Body of pancreas (tissue), 4 donors: Measurements from ENCODE around the gene GABRG3. TPM values are rescaled to one million over a fixed set of nuclear protein-coding genes. Genes with fewer than 3 reads are reported as not detected.

Source experiments
- ATAC-seq: fragments of 150-250 bp; one replicate; pipeline ENCODE4 v1.9.1; 2016
- DNase-seq, 4 donors: peaks; one replicate each; pipeline ENCODE4 v3.0.0-alpha.2; 2019
- H3K27ac ChIP-seq, 4 donors: fragments of 200-600 bp; sonication (generic); 1 replicate in 3 of 4; 2 replicates in 1 of 4; pipeline versions ENCODE4 v1.5.1 to v1.6.1; 2016 to 2019; ENCODE audit warnings: mild to moderate bottlenecking in 1 of 4, mixed read lengths in 1 of 4, moderate library complexity in 1 of 4
- H3K27me3 ChIP-seq, 2 donors: fragments of 200-600 bp; sonication (generic); one replicate each; pipeline ENCODE4 v1.6.0; 2016; ENCODE audit warnings: mild to moderate bottlenecking in 1 of 2
- H3K36me3 ChIP-seq, 2 donors: fragments of 200-600 bp; sonication (generic); replicated peaks in 1 of 2; 2 replicates each; pipeline ENCODE4 v1.5.1; 2016; ENCODE audit warnings: low read depth in 2 of 2; ENCODE audit not compliant: insufficient read depth in 1 of 2
- H3K4me1 ChIP-seq: fragments of 200-600 bp; sonication (generic); one replicate; pipeline ENCODE4 v1.6.0; 2016
- H3K4me3 ChIP-seq, 2 donors: fragments of 200-600 bp; sonication (generic); 1 replicate in 1 of 2; 2 replicates in 1 of 2; pipeline ENCODE4 v1.5.1; 2016 to 2019
- H3K9me3 ChIP-seq, 3 donors: fragments of 200-600 bp; sonication (generic); 1 replicate in 2 of 3; 2 replicates in 1 of 3; pipeline ENCODE4 v1.5.1; 2016
- CTCF ChIP-seq, 7 experiments: fragments of 450-650 bp in 4 of 7; fragments of 200-600 bp in 3 of 7; sonication (generic) in 3 of 7; IDR thresholded peaks; one replicate each; pipeline ENCODE4 v1.5.1; 2016 to 2019; ENCODE audit warnings: antibody characterized with exemption in 7 of 7
- POLR2A ChIP-seq, 3 donors: fragments of 450-650 bp; IDR thresholded peaks; one replicate each; pipeline ENCODE4 v1.6.1; 2016; ENCODE audit warnings: antibody characterized with exemption in 3 of 3, mild to moderate bottlenecking in 2 of 3
- WGBS, 2 donors: methylation state at CpG; one replicate each; pipeline ENCODE4 v1.1.5; 2017; 5-methylcytosine and 5-hydroxymethylcytosine counted together
- intact Hi-C: fragments of 100-400 bp; cut with DNase I; formaldehyde crosslinking; loops from one replicate; pipeline ENCODE4 v1.15.1; 2023
- total RNA-seq, 2 donors: library from RNA; depleted of rRNA; stranded (reverse); fragments of >200 nt; gene quantifications; one replicate each; pipeline ENCODE4 v1.1.0, GENCODE V29; 2016

Gene GABRG3
- total RNA-seq, 2 donors from 2014 or later, result not detected

GRCh38 chr15:27464941-27465612, 494.1 kb downstream of the GABRG3 start:
- 35 to 38% methylated on average over 10 of the region's 10 CpGs for WGBS, 2 donors
- Histone ChIP-seq H3K27me3 (no peaks in the 10 kb centered on the region), H3K9me3 (no peaks in the 10 kb centered on the region), H3K36me3 (no peaks in the 10 kb centered on the region), H3K27ac (no peak overlapping the region), H3K4me1 (no peaks in the 10 kb centered on the region), H3K4me3 (no peak overlapping the region)
- TF ChIP-seq CTCF (IDR thresholded peaks at IDR 0.05), result no peak
- no peak for TF ChIP-seq POLR2A (IDR thresholded peaks at IDR 0.05)
- intact Hi-C loops, result no loop called here
- ATAC-seq, result no peak
- DNase-seq, result no peak

GRCh38 chr15:27466758-27467157, 495.8 kb downstream of the GABRG3 start:
- 57 to 69% methylated on average over 2 of the region's 2 CpGs for WGBS, 2 donors
- no peak for TF ChIP-seq CTCF (IDR thresholded peaks at IDR 0.05)
- TF ChIP-seq POLR2A (IDR thresholded peaks at IDR 0.05), result no peak
- Histone ChIP-seq H3K27me3 (no peaks in the 10 kb centered on the region), H3K36me3 (no peaks in the 10 kb centered on the region), H3K9me3 (no peaks in the 10 kb centered on the region), H3K27ac (no peak overlapping the region), H3K4me3 (no peak overlapping the region), H3K4me1 (no peaks in the 10 kb centered on the region)
- intact Hi-C loops, result no loop called here
- no peak for ATAC-seq
- DNase-seq, result no peak

- Histone ChIP-seq H3K9me3 (no peaks in the 10 kb centered on the region), H3K4me1 (no peaks in the 10 kb centered on the region), H3K27me3 (no peaks in the 10 kb centered on the region), H3K27ac (no peak overlapping the region), H3K36me3 (no peaks in the 10 kb centered on the region), H3K4me3 (no peak overlapping the region)
- DNase-seq, result no peak
- WGBS, 2 donors, result 43 to 59% methylated on average over 3 of the region's 3 CpGs
- TF ChIP-seq POLR2A (IDR thresholded peaks at IDR 0.05) (no peak), CTCF (IDR thresholded peaks at IDR 0.05) (no peak)
- no peak for ATAC-seq
- intact Hi-C loops, result no loop called here
These were observed 497.2 kb downstream of the GABRG3 start for GRCh38 chr15:27468151-27468591.

GRCh38 chr15:27473845-27474244, 502.9 kb downstream of the GABRG3 start:
- intact Hi-C loops, result no loop called here
- TF ChIP-seq POLR2A (IDR thresholded peaks at IDR 0.05) (no peak), CTCF (IDR thresholded peaks at IDR 0.05) (no peak)
- no peak for DNase-seq
- no peaks in the 10 kb centered on the region for H3K27me3 ChIP-seq
- no peaks in the 10 kb centered on the region for H3K9me3 ChIP-seq
- ATAC-seq, result no peak
- H3K27ac ChIP-seq, result no peak overlapping the region
- H3K36me3 ChIP-seq, result no peaks in the 10 kb centered on the region
- no peaks in the 10 kb centered on the region for H3K4me1 ChIP-seq
- 54 to 68% methylated on average over 1 of the region's 1 CpG for WGBS, 2 donors
- no peak overlapping the region for H3K4me3 ChIP-seq

GRCh38 chr15:27475395-27475794, 504.4 kb downstream of the GABRG3 start:
- no peak for DNase-seq
- 76 to 81% methylated on average over 4 of the region's 4 CpGs for WGBS, 2 donors
- H3K36me3 ChIP-seq, result no peaks in the 10 kb centered on the region
- no peak overlapping the region for H3K27ac ChIP-seq
- TF ChIP-seq CTCF (IDR thresholded peaks at IDR 0.05) (no peak), POLR2A (IDR thresholded peaks at IDR 0.05) (no peak)
- intact Hi-C loops, result no loop called here
- ATAC-seq, result no peak
- H3K27me3 ChIP-seq, result no peaks in the 10 kb centered on the region
- H3K9me3 ChIP-seq, result no peaks in the 10 kb centered on the region
- no peaks in the 10 kb centered on the region for H3K4me1 ChIP-seq
- no peak overlapping the region for H3K4me3 ChIP-seq
